Measurements from ENCODE around the gene RALGPS2. TPM values are rescaled to one million over a fixed set of nuclear protein-coding genes. Genes with fewer than 3 reads are reported as not detected.

RALGPS2 gene
- polyA plus RNA-seq, 3 donors, result 2.0 to 4.2 (median 2.3) TPM

DNA sequence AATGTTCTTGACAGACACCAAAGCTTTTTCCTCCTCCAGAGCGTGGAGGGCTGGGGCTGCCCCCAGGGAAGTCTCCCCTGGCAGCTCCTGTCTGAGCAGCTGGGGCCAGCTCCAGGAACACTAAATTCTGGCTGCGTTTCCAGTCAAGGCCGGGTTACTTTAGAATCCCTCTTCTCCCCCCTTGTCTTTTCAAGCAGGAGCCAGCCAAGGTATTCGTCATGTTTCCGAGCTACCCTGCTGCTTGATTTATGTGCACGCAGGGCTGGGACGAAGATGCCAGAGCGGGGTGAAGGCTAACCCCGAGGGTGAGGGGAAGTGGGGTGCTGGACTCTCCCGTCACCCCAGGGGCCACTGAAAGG lies 213.9 kb downstream of the RALGPS2 start:
- Histone ChIP-seq H4K20me1 (ENCODE audit: insufficient read depth, low read length) (no peaks in the 10 kb centered on the region), H3K4me2 (replicated peaks; ENCODE audit: extremely low read depth, low read length, poor library complexity, severe bottlenecking) (no peak overlapping the region), H3K27ac (ENCODE audit: low read depth in 1 of 2, low read length in 2 of 2) (no peak overlapping the region), H3K9ac (ENCODE audit: insufficient read depth, low read length, poor library complexity, severe bottlenecking) (no peak overlapping the region), H3K27me3 (ENCODE audit: control insufficient read depth in 2 of 2, insufficient read depth in 2 of 2, low read length in 2 of 2) (no peaks in the 10 kb centered on the region), H3K36me3 (replicated peaks in 1 of 2; ENCODE audit: control insufficient read depth in 1 of 2, insufficient read depth in 2 of 2, low read length in 2 of 2) (no peaks in the 10 kb centered on the region), H3K4me3 (replicated peaks in 1 of 3; ENCODE audit: low read depth in 2 of 3, low read length in 3 of 3) (no peak overlapping the region), H3K9me3 (replicated peaks in 1 of 2; ENCODE audit: control insufficient read depth in 1 of 2, insufficient read depth in 1 of 2, low read length in 2 of 2) (no peaks in the 10 kb centered on the region), H3K79me2 (ENCODE audit: insufficient read depth, low read length) (no peaks in the 10 kb centered on the region), H2AFZ (ENCODE audit: insufficient read depth, low read depth, low read length, poor library complexity, severe bottlenecking) (no peak overlapping the region), H3K4me1 (ENCODE audit: control insufficient read depth in 1 of 2, insufficient read depth in 2 of 2, low read length in 2 of 2) (peaks cover 21 to 25% of the 10 kb centered on the region in 2 donors)
- H3K27me3 Mint-ChIP-seq (ENCODE audit: low read depth in 3 of 3), result peaks cover 0 to 6% (median 2%) of the 10 kb centered on the region in 3 donors
- H3K4me1 Mint-ChIP-seq, result peaks cover 50% of the 10 kb centered on the region
- H3K36me3 Mint-ChIP-seq, result peaks cover 0 to 2% of the 10 kb centered on the region in 2 donors
- H3K4me3 Mint-ChIP-seq, result no peak overlapping the region
- no peak overlapping the region for H3K27ac Mint-ChIP-seq
- peaks cover 0 to 1% (median 0%) of the 10 kb centered on the region in 7 donors for H3K9me3 Mint-ChIP-seq
- intact Hi-C loops (cut with micrococcal nuclease), result no loop called here
- WGBS (ENCODE audit: insufficient coverage), result 87% methylated on average over 8 of the region's 10 CpGs
- TF ChIP-seq, protein P1, sequence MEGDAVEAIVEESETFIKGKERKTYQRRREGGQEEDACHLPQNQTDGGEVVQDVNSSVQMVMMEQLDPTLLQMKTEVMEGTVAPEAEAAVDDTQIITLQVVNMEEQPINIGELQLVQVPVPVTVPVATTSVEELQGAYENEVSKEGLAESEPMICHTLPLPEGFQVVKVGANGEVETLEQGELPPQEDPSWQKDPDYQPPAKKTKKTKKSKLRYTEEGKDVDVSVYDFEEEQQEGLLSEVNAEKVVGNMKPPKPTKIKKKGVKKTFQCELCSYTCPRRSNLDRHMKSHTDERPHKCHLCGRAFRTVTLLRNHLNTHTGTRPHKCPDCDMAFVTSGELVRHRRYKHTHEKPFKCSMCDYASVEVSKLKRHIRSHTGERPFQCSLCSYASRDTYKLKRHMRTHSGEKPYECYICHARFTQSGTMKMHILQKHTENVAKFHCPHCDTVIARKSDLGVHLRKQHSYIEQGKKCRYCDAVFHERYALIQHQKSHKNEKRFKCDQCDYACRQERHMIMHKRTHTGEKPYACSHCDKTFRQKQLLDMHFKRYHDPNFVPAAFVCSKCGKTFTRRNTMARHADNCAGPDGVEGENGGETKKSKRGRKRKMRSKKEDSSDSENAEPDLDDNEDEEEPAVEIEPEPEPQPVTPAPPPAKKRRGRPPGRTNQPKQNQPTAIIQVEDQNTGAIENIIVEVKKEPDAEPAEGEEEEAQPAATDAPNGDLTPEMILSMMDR (IDR thresholded peaks at IDR 0.05), result no peak
- no peak for DNase-seq

GRCh38 chr1:178939338-178940067 lies 214.5 kb downstream of the RALGPS2 start:
- H3K27me3 ChIP-seq (ENCODE audit: control insufficient read depth in 2 of 2, insufficient read depth in 2 of 2, low read length in 2 of 2), result no peaks in the 10 kb centered on the region
- no peak overlapping the region for H3K27ac ChIP-seq (ENCODE audit: low read depth in 1 of 2, low read length in 2 of 2)
- TF ChIP-seq, protein P1 (IDR thresholded peaks at IDR 0.05), result no peak
- no peaks in the 10 kb centered on the region for H3K36me3 ChIP-seq (replicated peaks in 1 of 2; ENCODE audit: control insufficient read depth in 1 of 2, insufficient read depth in 2 of 2, low read length in 2 of 2)
- Mint-ChIP-seq H3K27ac (no peak overlapping the region), H3K27me3 (ENCODE audit: low read depth in 3 of 3) (peaks cover 0 to 6% (median 2%) of the 10 kb centered on the region in 3 donors), H3K36me3 (peaks cover 0 to 2% of the 10 kb centered on the region in 2 donors), H3K9me3 (no peaks in the 10 kb centered on the region), H3K4me1 (peaks cover 44% of the 10 kb centered on the region), H3K4me3 (no peak overlapping the region)
- intact Hi-C loops (cut with micrococcal nuclease), result no loop called here
- no peak overlapping the region for H3K4me3 ChIP-seq (replicated peaks in 1 of 3; ENCODE audit: low read depth in 2 of 3, low read length in 3 of 3)
- H3K4me2 ChIP-seq (replicated peaks; ENCODE audit: extremely low read depth, low read length, poor library complexity, severe bottlenecking), result no peak overlapping the region
- no peaks in the 10 kb centered on the region for H3K9me3 ChIP-seq (replicated peaks in 1 of 2; ENCODE audit: control insufficient read depth in 1 of 2, insufficient read depth in 1 of 2, low read length in 2 of 2)
- H3K79me2 ChIP-seq (ENCODE audit: insufficient read depth, low read length), result no peaks in the 10 kb centered on the region
- peaks cover 15 to 19% of the 10 kb centered on the region in 2 donors for H3K4me1 ChIP-seq (ENCODE audit: control insufficient read depth in 1 of 2, insufficient read depth in 2 of 2, low read length in 2 of 2)
- WGBS (ENCODE audit: insufficient coverage), result 96% methylated on average over 9 of the region's 15 CpGs
- H4K20me1 ChIP-seq (ENCODE audit: insufficient read depth, low read length), result no peaks in the 10 kb centered on the region
- H3K9ac ChIP-seq (ENCODE audit: insufficient read depth, low read length, poor library complexity, severe bottlenecking), result no peak overlapping the region
- no peak for DNase-seq
- H2AFZ ChIP-seq (ENCODE audit: insufficient read depth, low read depth, low read length, poor library complexity, severe bottlenecking), result no peak overlapping the region
